ENCODE measurements around the gene SPDYE17.
"Not testable (repeated sequence)": the region's sequence is repeated elsewhere in the genome, so short reads cannot be mapped to it uniquely, and the experiment has no call there.

DNA sequence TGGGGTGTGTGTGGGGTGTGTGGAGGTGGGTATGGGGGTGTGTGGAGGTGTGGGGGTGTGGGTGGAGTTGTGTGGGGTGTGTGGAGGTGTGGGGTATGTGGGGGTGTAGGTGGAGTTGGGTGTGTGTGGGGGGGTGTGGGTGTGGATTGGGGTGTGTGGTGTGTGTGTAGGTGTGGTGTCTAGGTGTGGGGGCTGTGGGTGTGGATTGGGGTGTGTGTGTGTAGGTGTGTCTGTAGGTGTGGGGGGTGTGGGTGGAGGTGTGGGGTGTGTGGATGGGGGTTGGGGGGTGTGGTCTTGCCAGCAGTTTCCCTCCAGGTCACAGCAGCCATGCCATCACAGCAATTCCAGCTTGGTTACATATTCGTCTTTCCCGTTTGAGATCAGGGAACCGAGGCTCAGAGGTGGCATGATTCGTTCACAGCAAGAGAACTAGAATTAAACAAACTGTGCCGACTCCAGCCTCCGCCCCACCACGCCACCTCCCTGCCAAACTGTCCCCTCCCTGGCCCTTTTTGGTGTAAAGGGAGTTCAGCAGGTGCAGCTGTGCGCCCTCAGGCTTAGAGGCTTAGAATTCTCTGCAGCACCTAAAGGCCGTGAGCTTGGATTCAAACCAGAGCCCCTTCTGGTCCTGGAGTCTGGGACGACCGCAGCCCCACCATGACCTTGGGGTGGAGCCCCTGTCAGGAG lies 33.3 kb downstream of the SPDYE17 start:
- not testable (repeated sequence) for TF ChIP-seq EZH2 (IDR thresholded peaks at IDR 0.05; ENCODE audit: borderline replicate concordance, low read depth, low read length, severe bottlenecking)
- TF ChIP-seq, protein P1, sequence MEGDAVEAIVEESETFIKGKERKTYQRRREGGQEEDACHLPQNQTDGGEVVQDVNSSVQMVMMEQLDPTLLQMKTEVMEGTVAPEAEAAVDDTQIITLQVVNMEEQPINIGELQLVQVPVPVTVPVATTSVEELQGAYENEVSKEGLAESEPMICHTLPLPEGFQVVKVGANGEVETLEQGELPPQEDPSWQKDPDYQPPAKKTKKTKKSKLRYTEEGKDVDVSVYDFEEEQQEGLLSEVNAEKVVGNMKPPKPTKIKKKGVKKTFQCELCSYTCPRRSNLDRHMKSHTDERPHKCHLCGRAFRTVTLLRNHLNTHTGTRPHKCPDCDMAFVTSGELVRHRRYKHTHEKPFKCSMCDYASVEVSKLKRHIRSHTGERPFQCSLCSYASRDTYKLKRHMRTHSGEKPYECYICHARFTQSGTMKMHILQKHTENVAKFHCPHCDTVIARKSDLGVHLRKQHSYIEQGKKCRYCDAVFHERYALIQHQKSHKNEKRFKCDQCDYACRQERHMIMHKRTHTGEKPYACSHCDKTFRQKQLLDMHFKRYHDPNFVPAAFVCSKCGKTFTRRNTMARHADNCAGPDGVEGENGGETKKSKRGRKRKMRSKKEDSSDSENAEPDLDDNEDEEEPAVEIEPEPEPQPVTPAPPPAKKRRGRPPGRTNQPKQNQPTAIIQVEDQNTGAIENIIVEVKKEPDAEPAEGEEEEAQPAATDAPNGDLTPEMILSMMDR (IDR thresholded peaks at IDR 0.05; ENCODE audit: borderline replicate concordance, extremely low read depth, low read length, poor library complexity, severe bottlenecking) = not testable (repeated sequence)
